ENCODE measurements around the gene FOXD4L3.
"Not testable (repeated sequence)": the region's sequence is repeated elsewhere in the genome, so short reads cannot be mapped to it uniquely, and the experiment has no call there.

The FOXD4L3 gene

DNA sequence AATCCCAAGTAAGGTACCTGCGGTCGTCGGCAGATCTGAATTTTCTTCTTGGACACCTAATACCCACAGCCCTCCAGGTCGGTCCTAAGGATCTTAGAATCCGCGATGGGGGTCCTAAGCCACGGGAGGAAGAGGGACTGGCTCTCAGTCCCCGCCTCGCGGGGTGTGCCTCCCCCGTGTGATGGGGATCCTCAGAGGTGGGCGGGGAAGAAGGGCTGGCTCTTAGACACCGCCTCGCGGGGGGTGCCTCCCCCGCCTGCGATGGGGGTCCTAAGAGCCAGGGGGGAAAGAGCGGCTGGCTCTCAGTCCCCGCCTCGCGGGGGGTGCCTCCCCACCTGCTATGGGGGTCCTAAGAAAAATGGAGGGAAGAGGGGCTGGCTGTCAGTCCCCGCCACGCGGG lies 21.1 kb downstream of the FOXD4L3 start:
- not testable (repeated sequence) for H3K9me3 ChIP-seq (ENCODE audit: control insufficient read depth, insufficient read depth, low read length); H3K9ac ChIP-seq (ENCODE audit: low read depth, low read length); H3K4me1 ChIP-seq (ENCODE audit: control insufficient read depth, insufficient read depth, low read length)

DNA sequence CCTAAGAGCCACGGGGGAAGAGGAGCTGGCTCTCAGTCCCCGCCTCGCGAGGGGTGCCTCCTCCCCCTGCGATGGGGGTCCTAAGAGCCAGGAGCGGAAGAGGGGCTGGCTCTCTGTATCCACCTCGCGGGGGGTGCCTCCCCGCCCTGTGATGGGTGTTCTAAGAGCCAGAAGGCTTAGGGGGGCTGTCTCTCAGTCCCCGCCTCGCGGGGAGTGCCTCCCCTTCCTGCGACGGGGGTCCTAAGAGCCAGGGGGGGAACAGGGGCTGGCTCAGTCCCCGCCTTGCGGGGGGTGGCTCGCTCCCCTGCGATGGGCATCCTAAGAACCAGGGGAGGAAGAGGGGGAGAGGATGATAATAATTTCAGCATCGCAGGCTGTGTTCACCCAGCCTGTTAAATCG lies 21.9 kb downstream of the FOXD4L3 start:
- not testable (repeated sequence) for H3K9me3 ChIP-seq (ENCODE audit: control insufficient read depth, insufficient read depth, low read length); H3K4me1 ChIP-seq (ENCODE audit: control insufficient read depth, insufficient read depth, low read length); H3K27ac ChIP-seq (ENCODE audit: low read depth, low read length); H3K9ac ChIP-seq (ENCODE audit: low read depth, low read length); H3K36me3 ChIP-seq (ENCODE audit: control insufficient read depth, insufficient read depth, low read length); H3K4me3 ChIP-seq (ENCODE audit: low read depth, low read length)
- H3K27me3 ChIP-seq (ENCODE audit: control insufficient read depth, insufficient read depth, low read length), result peaks cover 10% of the 10 kb centered on the region; the same call in 1 of the 2 replicates

More for the DNA sequence above, 21.1 kb downstream of the FOXD4L3 start:
- H3K4me3 ChIP-seq (ENCODE audit: low read depth, low read length); H3K27ac ChIP-seq (ENCODE audit: low read depth, low read length); H3K36me3 ChIP-seq (ENCODE audit: control insufficient read depth, insufficient read depth, low read length): not testable (repeated sequence)
- peaks cover 10% of the 10 kb centered on the region; the same call in 1 of the 2 replicates for H3K27me3 ChIP-seq (ENCODE audit: control insufficient read depth, insufficient read depth, low read length)

DNA sequence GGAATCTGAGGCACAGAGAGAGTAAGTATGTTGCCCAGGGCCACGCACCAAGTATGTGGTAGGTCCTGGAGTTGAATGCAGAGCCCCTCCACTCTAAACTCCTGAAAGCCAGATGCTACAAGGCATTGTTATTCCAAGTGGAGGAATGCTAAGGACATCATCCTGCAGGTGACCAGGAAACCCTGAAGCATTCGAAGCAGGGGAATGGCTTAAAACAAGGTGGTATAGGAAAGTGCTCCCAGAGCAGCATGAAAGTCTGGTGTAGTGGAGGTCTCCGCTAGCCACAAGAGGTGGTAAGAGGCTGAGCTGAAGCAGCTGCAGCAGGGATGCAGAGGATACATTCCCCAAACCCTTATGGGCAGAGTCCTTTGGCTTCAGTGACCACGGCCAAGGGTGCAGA lies 26.4 kb downstream of the FOXD4L3 start:
- not testable (repeated sequence) for H3K36me3 ChIP-seq (ENCODE audit: control insufficient read depth, insufficient read depth, low read length); H3K9ac ChIP-seq (ENCODE audit: low read depth, low read length); H3K4me3 ChIP-seq (ENCODE audit: low read depth, low read length); H3K4me1 ChIP-seq (ENCODE audit: control insufficient read depth, insufficient read depth, low read length); H3K27ac ChIP-seq (ENCODE audit: low read depth, low read length); H3K9me3 ChIP-seq (ENCODE audit: control insufficient read depth, insufficient read depth, low read length); H3K27me3 ChIP-seq (ENCODE audit: control insufficient read depth, insufficient read depth, low read length)

DNA sequence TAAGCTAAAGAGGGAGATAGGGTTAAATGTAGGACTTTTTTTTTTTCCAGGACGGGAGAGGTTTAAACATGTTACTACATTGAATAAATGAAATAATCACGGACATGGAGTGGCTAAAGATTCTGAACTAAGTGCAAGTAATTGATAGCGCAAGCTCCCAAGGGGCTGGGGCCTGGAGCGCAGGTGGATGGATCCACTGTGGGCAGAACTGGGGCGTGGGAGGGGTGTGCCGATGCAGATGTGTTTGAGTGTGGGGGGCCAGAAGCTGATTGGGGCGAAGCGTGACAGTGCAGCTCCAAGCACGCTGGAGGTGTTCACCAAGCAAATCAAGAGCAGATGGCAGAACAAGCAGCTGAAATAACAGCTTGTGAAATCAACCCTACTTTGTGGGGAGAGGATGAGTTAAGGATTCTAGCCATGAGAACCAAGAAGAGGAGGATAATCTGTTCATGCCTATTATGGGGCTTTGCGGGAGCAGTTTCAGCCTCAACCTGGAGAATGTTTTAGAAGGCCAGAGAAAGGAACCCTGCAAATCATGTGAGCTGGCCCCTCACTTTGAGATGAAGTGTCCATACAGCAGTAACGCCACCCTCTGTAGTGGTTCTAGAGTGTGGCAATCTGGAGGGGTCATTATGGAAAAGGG lies 28.0 kb downstream of the FOXD4L3 start:
- H3K4me1 ChIP-seq (ENCODE audit: control insufficient read depth, insufficient read depth, low read length); H3K4me3 ChIP-seq (ENCODE audit: low read depth, low read length); H3K9me3 ChIP-seq (ENCODE audit: control insufficient read depth, insufficient read depth, low read length); H3K27me3 ChIP-seq (ENCODE audit: control insufficient read depth, insufficient read depth, low read length); H3K9ac ChIP-seq (ENCODE audit: low read depth, low read length); H3K27ac ChIP-seq (ENCODE audit: low read depth, low read length); H3K36me3 ChIP-seq (ENCODE audit: control insufficient read depth, insufficient read depth, low read length): not testable (repeated sequence)

DNA sequence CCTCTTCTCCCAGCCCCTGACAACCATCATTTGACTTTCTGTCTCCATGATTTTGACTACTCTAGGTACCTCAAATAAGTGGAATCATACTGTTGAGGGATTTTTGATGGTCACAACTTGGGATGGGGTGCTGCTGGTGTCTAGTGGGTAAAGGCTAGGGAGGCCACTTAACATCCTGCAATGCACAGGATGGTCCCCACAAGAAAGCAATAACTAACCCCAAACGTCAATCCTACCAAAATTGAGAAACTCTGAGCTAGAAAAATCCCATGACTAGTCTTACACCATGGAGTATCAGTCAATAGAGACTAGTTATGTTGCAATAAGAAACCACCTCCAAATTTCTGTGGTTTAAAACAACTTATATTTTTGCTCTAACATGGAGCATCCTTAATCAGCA lies 29.5 kb downstream of the FOXD4L3 start:
- not testable (repeated sequence) for H3K4me3 ChIP-seq (ENCODE audit: low read depth, low read length); H3K27me3 ChIP-seq (ENCODE audit: control insufficient read depth, insufficient read depth, low read length); H3K36me3 ChIP-seq (ENCODE audit: control insufficient read depth, insufficient read depth, low read length); H3K9me3 ChIP-seq (ENCODE audit: control insufficient read depth, insufficient read depth, low read length); H3K9ac ChIP-seq (ENCODE audit: low read depth, low read length); H3K4me1 ChIP-seq (ENCODE audit: control insufficient read depth, insufficient read depth, low read length); H3K27ac ChIP-seq (ENCODE audit: low read depth, low read length)

DNA sequence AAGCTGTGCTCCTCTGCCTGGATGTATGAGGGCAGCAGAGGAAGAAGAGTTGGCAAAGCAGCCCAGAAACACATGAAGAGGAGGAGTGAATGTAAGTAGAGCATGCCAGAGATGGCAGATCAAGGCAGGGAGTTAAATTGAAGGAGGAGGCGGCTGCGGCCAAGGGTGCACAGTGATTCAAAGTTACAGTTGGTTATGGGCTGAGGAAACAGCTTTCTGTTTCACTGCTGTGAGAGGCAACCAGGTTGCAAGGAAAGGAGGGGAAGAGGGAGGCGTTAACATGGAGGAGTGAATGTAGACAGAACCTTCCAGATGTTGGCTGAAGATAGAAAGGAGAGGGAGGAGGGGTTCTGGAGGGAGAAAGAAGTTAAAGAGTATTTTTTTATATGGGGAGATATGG lies 33.3 kb downstream of the FOXD4L3 start:
- not testable (repeated sequence) for H3K9me3 ChIP-seq (ENCODE audit: control insufficient read depth, insufficient read depth, low read length); H3K27me3 ChIP-seq (ENCODE audit: control insufficient read depth, insufficient read depth, low read length); H3K27ac ChIP-seq (ENCODE audit: low read depth, low read length); H3K36me3 ChIP-seq (ENCODE audit: control insufficient read depth, insufficient read depth, low read length); H3K4me1 ChIP-seq (ENCODE audit: control insufficient read depth, insufficient read depth, low read length); H3K4me3 ChIP-seq (ENCODE audit: low read depth, low read length); H3K9ac ChIP-seq (ENCODE audit: low read depth, low read length)

DNA sequence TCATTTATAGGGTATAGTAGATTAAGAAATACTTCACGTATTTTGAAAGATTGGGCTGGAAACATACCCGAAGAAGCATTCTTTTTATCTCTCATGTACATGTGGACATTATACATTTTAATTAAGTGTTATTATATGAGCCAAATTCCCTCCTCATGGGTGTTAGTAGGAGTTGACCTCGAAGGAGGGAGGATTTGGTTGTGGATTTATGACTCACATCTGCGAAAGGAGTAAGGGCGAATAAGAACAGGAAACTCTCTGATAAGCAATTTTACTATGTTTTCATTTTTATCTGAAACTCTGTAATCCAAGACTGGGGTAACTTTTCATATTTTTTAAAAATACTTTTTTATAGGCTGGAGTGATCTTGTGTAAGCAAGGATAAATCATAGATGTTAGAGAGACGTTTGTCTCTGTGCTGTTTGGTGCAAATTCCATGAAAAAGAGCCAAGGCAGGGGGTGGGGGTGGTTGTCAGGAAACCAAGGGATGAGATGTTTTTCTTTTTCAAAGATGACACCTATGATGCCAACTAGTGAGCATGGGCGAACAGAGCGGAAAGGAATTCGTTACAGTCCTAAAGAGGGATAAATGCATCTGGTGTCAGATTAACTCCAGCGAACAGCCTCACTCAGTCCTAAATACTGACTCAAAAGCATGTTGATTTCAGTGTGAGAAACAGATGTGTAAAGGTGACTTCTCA lies 34.1 kb downstream of the FOXD4L3 start:
- H3K9ac ChIP-seq (ENCODE audit: low read depth, low read length); H3K9me3 ChIP-seq (ENCODE audit: control insufficient read depth, insufficient read depth, low read length); H3K4me1 ChIP-seq (ENCODE audit: control insufficient read depth, insufficient read depth, low read length); H3K36me3 ChIP-seq (ENCODE audit: control insufficient read depth, insufficient read depth, low read length); H3K27ac ChIP-seq (ENCODE audit: low read depth, low read length); H3K27me3 ChIP-seq (ENCODE audit: control insufficient read depth, insufficient read depth, low read length); H3K4me3 ChIP-seq (ENCODE audit: low read depth, low read length): not testable (repeated sequence)

DNA sequence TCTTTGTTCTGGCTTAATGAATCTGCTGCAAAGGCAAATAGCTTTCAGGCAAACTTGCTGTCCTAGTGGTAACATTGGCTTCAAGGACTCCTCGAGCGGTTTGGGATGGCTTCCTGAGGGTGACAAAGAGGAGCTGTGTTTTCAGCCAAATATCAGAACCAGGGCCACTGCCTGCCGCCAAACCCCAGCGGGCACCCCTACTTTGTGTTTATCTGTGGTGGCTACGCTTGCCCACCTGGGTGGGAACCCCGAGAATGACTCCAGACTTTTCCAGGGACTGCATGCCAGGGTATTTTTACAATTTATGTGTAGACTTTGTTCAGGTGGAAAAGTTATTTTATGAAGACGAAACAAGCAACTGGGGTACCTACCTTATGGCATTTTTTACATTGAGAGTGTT lies 35.3 kb downstream of the FOXD4L3 start:
- not testable (repeated sequence) for H3K4me3 ChIP-seq (ENCODE audit: low read depth, low read length); H3K27ac ChIP-seq (ENCODE audit: low read depth, low read length); H3K9me3 ChIP-seq (ENCODE audit: control insufficient read depth, insufficient read depth, low read length); H3K4me1 ChIP-seq (ENCODE audit: control insufficient read depth, insufficient read depth, low read length); H3K27me3 ChIP-seq (ENCODE audit: control insufficient read depth, insufficient read depth, low read length); H3K9ac ChIP-seq (ENCODE audit: low read depth, low read length); H3K36me3 ChIP-seq (ENCODE audit: control insufficient read depth, insufficient read depth, low read length)

DNA sequence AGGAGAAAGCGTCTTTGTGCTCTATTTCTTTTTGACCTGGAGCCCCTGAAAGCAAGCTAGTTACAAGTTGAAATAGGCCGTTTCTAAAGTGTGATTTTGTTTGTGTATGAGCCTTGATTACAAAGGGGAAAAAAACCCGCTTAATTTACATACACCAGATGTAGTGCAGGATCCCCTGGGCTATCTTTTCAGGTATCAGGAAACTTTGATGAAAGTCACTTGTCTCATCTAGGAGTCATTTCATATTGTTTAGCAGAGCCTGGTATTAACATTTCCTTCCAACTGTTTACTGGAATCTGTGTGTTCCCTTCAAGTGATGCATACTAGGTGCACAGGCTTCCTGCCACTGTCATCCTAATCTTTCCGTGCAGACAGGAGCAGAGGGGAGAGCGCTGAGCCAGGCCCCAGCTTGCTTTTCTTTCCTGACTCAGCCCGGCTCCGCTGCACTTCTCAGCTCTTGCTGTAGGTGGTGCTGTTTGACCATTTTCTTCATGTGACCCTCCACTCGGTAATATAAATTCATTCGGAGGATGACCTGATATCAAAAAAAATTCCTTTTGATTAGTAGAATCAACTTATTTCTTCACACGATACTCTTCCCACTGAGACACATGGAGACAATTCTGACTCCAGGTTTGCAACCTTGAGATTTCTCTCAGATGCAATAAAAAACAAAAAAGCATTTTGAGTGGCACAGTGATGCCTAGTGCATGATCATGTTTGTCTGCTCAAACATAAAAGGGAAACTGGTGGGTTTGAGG lies 39.8 kb downstream of the FOXD4L3 start:
- not testable (repeated sequence) for H3K27ac ChIP-seq (ENCODE audit: low read depth, low read length); H3K9me3 ChIP-seq (ENCODE audit: control insufficient read depth, insufficient read depth, low read length); H3K4me1 ChIP-seq (ENCODE audit: control insufficient read depth, insufficient read depth, low read length); H3K9ac ChIP-seq (ENCODE audit: low read depth, low read length); H3K36me3 ChIP-seq (ENCODE audit: control insufficient read depth, insufficient read depth, low read length); H3K27me3 ChIP-seq (ENCODE audit: control insufficient read depth, insufficient read depth, low read length); H3K4me3 ChIP-seq (ENCODE audit: low read depth, low read length)

DNA sequence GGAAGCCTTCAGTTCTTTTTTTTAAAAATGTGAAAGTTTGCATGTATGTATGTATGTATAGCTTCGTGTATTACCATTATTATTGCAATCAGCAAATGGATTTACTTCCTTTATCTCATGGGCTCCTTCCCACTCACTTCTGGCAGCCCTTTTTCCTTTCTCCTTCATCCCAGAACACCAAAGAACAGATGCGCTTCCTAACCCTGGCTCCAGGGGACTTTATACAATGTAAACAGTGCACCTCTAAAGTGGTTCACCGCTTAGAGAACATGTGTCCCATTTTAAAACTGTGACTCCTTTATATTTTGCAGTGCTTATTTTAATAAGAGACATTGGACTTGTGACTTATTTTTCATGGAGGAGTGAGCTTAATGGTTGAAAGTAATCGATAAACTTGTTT lies 40.6 kb downstream of the FOXD4L3 start:
- H3K27me3 ChIP-seq (ENCODE audit: control insufficient read depth, insufficient read depth, low read length); H3K4me3 ChIP-seq (ENCODE audit: low read depth, low read length); H3K27ac ChIP-seq (ENCODE audit: low read depth, low read length); H3K4me1 ChIP-seq (ENCODE audit: control insufficient read depth, insufficient read depth, low read length); H3K9ac ChIP-seq (ENCODE audit: low read depth, low read length); H3K36me3 ChIP-seq (ENCODE audit: control insufficient read depth, insufficient read depth, low read length); H3K9me3 ChIP-seq (ENCODE audit: control insufficient read depth, insufficient read depth, low read length): not testable (repeated sequence)

DNA sequence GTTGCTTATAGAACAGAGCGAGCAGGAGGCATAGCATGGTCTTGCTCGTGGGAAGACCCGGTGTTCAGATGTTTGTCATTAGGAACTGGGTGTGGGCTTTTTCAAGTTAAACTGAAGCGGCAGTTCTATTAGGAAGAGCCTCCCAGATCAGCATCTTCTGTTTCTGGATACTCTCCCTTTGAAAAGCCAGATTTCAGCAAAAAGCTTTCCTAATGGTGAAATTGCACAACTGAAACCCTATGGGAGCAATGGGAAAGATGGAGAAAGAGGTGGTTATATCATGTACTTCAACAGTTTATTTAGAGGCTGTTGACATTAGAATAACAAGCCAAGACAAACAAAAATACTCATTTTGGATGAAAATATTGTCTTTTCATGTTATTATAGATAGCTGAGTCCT lies 41.3 kb downstream of the FOXD4L3 start:
- H3K27ac ChIP-seq (ENCODE audit: low read depth, low read length), result not testable (repeated sequence)

More for the DNA sequence above, 41.3 kb downstream of the FOXD4L3 start:
- H3K27me3 ChIP-seq (ENCODE audit: control insufficient read depth, insufficient read depth, low read length); H3K9me3 ChIP-seq (ENCODE audit: control insufficient read depth, insufficient read depth, low read length); H3K9ac ChIP-seq (ENCODE audit: low read depth, low read length); H3K36me3 ChIP-seq (ENCODE audit: control insufficient read depth, insufficient read depth, low read length); H3K4me3 ChIP-seq (ENCODE audit: low read depth, low read length); H3K4me1 ChIP-seq (ENCODE audit: control insufficient read depth, insufficient read depth, low read length): not testable (repeated sequence)

All from HUES48 (cell line).